ENCODE measurements around the gene WDR53.

DNA sequence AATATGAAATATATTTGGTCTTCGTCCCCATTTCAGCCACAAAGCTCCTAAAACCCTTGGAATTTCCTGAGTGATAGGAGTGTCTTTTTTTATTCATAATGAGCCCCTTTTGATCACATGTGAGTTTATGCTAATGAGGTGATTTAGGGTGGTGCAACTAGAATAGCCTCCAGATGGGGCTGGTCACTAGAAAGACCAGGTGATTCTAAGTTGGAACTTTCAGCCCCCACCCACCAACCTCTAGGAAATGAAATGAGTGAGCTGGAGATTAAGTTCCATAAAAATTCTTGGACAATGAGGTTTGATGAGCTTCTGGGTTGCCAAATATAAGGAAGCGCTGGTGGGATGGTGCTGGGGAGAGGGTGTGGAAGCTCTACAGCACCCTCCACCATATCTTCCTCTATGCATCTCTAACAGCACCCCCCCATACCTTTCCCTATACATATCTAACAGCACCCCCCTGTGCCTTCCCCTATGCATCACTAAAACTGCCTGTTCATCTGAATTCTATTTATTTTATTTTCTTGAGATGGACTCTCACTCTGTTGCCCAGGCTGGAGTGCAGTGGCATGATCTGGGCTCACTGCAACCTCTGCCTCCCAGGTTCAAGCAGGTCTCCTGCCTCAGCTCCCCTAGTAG lies 51.1 kb downstream of the WDR53 start:
- TF ChIP-seq, protein P1, sequence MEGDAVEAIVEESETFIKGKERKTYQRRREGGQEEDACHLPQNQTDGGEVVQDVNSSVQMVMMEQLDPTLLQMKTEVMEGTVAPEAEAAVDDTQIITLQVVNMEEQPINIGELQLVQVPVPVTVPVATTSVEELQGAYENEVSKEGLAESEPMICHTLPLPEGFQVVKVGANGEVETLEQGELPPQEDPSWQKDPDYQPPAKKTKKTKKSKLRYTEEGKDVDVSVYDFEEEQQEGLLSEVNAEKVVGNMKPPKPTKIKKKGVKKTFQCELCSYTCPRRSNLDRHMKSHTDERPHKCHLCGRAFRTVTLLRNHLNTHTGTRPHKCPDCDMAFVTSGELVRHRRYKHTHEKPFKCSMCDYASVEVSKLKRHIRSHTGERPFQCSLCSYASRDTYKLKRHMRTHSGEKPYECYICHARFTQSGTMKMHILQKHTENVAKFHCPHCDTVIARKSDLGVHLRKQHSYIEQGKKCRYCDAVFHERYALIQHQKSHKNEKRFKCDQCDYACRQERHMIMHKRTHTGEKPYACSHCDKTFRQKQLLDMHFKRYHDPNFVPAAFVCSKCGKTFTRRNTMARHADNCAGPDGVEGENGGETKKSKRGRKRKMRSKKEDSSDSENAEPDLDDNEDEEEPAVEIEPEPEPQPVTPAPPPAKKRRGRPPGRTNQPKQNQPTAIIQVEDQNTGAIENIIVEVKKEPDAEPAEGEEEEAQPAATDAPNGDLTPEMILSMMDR (IDR thresholded peaks at IDR 0.05) = no peak
- TF ChIP-seq POLR2AphosphoS5 (IDR thresholded peaks at IDR 0.05) = no peak
- no peak for TF ChIP-seq EP300 (IDR thresholded peaks at IDR 0.05; ENCODE audit: low read depth)

Data from transverse colon (tissue), 4 donors.